GM18861 (cell line): ENCODE measurements around the gene ANKDD1B.
A peak's percentile ranks its signal among the peaks of the same experiment; 100 is the strongest.
"Not testable (repeated sequence)": the region's sequence is repeated elsewhere in the genome, so short reads cannot be mapped to it uniquely, and the experiment has no call there.

Experiments used
- ATAC-seq: cut with Tn5 transposase; IDR thresholded peaks from one replicate; pipeline ENCODE4 v1.9.1; 2021; ENCODE audit not compliant: unreplicated experiment

Gene ANKDD1B

DNA sequence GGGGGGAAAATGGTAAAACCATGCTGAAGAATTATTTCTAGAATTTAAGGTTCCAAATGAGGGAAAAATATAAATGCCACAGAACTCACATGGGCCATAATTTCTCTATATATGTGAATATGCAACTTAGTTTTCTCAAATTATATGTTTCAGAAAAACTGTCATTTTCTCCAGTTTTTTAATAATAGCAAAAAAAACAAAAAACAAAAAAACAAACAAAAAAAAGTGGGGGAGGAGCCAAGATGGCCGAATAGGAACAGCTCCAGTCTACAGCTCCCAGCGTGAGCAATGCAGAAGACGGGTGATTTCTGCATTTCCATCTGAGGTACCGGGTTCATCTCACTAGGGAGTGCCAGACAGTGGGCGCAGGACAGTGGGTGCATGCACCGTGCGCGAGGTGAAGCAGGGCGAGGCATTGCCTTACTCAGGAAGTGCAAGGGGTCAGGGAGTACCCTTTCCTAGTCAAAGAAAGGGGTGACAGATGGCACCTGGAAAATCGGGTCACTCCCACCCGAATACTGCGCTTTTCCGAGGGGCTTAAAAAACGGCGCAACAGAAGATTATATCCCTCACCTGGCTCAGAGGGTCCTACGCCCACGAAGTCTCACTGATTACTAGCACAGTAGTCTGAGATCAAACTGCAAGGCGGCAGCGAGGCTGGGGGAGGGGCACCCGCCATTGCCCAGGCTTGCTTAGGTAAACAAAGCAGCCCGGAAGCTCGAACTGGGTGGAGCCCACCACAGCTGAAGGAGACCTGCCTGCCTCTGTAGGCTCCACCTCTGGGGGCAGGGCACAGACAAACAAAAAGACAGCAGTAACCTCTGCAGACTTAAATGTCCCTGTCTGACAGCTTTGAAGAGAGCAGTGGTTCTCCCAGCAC is 84.5 kb downstream of the ANKDD1B start:
- not testable (repeated sequence) for ATAC-seq

DNA sequence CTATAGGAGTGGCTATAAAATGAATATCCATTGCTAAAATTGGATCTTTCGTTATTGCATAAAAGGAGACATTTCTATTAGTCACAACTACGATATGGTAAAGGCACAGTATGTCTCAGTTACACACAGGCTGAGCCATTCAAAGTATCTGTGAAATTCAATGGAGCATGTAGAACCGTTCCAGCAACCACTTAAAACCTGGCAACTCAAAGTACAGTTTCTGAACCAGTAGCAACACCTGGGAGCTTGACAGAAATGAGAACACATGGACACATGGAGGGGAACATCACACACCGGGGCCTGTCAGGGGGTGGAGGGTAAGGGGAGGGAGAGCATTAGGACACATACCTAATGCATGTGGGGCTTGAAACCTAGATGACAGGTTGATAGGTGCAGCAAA is 90.6 kb downstream of the ANKDD1B start:
- ATAC-seq = no peak

DNA sequence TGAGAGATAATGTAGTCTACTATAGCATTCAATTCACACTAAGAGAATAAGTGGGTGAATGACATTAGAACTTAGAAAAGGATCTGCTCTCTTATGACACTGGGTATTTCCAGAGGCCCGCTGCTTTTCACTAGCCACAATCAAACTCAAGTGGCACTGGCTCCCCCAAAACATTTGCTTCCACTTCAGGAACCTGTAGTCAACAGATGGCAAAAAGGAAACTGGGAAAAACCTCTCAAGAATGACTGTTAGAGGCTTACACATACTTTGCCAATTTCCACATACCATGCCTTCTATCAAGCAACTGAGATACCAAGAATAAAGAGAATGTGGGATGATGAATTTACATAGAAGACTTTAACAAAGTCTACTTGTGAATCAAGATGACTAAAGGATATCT is 94.8 kb downstream of the ANKDD1B start:
- no peak for ATAC-seq

DNA sequence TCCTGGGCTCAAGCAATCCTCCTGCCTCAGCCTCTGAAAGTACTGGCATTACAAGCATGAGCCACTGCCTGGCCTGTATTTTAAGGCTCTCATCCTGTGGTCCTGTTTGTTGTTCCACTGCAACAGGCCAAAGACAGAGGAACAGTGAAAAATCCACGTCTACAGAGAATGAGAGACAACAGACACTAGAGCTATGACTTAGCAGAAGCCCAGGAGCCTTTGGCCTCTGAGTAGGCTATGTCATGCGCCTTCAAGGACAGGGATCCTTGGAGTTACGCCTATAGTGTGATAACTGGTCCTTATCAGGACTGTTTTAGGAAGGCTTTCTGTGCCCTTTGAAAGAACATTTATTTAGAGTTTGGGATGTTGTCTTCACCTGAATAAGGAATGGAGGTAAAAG is 95.5 kb downstream of the ANKDD1B start:
- no peak for ATAC-seq

DNA sequence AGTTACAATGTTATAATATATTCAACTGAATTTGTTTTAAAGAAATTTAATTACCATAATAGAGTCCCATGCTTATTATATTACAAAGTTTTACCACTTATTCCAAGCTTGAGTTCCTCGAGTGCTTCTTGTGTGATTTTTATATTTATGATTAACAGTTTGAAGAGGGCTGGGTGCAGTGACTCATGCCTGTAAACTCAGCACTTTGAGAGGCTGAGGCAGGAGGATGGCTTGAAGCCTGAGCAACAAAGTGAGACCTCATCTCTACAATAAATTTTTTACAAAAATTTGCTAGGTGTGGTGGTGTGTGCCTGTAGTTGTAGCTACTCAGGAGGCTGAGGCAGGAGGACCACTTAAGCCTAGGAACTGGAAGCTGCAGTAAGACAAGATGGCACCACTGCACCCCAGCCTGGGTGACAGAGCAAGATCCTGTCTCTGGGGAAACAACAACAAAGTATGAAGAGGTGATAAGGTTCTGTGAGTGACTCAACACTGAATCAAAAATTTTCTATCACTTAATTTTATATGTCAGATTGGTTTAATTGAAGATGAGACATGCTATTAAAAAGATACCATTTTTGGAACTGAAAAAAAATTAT is 96.8 kb downstream of the ANKDD1B start:
- ATAC-seq = no peak

DNA sequence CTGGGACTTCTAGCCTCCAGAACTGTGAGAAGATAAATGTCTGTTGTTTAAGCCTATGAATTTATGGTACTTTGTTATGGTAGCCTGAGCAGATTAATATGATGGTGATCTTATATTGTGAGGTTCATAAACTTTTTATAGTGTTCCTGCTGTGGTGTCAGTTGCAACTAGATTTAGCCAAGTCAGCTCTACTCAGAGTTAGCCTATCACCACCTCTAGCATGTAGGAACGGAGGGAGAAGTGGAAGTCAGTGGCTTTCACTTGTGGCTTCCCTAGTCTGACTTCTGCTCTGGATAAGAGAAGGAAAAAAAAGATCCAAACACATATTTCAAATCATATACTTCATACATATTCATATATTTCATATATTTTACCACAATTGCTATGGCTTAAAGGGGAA is 99.4 kb downstream of the ANKDD1B start:
- no peak for ATAC-seq

DNA sequence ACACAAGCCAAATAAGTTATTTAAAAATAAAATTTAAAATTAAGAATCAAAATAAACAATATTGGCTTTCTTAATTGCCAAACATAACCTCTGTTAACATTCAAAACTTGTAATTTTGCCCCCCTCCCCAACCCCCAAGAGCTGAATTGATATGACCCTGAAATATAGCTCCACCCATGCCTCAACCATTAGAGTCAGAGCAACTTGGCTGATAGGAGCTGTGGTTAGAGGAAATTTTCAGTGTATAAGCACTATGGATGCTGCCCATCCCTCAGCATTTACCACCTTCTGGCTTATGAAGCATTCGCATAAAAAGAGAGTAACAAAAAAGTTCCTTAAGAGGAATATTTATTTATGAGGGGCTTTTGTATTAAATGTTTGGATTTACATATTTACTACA is 99.9 kb downstream of the ANKDD1B start:
- ATAC-seq = no peak

DNA sequence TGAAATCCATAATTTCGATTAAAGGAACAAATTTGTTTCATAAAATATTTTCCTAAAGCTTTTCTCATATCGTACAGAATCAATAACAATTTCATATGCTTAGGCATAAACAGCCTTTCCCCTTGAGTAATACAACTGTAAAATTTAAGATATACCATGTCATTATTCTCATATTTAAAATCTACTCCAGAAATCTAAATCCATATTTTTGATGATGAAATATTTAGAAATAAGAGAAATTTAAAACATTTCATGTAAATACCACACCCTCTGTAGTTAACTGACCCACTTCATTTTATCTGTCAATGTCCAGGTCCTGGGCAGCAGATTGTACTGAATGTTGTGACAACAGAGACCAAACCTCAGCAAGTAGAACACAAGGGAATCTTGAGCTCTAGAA is 100.8 kb downstream of the ANKDD1B start:
- ATAC-seq = no peak

DNA sequence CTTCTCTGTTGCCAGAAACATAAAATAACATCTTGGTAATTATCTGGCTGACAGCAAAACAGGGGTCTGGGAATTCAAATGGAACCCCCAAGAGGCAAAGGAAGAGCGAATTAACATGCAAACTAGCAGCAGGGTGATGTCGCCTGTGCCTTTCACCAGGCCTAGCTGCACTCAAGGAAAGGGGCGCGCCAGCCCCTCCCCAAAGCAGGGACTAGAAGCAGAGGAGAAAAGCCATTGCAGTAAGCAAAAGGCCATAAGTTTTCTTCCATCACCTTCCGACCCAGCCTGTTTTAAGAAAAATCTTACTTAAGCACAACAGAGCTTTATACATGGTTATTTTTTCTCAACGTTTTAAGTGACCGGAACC is 105.4 kb downstream of the ANKDD1B start:
- peak; percentile 13 for ATAC-seq

DNA sequence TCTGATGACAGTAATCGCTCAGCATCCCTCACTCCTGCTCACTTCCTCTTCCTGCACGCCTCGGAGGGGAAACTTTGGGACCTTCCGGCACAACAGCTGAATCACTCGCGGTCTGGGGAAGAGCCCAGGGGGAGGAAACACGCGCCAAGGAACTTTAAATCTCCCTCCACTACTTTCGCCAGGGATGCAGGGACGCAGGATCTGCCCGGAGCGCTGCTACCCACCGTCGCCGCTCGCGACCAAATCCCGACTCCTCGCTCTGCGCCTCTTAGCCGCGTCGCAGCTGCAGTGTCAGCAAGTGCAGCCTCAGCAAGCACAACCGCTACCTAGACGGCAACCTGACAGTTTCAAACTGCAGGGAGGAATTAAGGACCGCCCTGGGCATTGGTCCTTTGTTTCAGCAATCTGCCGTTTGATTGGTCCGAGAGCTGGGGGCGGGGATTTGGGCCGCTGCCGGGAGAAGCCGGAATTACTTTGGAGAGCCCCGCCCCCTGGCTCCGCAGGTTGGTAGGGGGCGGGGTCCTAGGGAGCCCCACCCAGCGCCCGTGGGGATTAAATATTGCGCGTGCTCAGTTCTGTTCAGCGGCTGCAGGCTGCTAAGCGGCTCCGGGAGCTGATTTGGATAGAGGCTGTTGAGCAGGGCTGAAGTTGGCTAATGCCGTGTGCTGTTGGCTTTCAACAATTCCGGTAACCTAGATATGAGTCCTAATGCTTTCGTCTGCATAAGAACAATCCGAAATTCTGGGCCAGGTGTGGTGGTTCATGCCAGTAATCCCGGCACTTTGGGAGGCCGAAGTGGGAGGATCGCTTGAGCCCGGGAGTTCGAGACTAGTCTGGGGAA is 106.0 kb downstream of the ANKDD1B start, which contains the start of gene POC5:
POC5 (minus strand) TSS at position 356 of the 841 bp plus-strand sequence. CDS start 4,500 bp downstream, outside the sequence.
- ATAC-seq = peak; percentile 88

DNA sequence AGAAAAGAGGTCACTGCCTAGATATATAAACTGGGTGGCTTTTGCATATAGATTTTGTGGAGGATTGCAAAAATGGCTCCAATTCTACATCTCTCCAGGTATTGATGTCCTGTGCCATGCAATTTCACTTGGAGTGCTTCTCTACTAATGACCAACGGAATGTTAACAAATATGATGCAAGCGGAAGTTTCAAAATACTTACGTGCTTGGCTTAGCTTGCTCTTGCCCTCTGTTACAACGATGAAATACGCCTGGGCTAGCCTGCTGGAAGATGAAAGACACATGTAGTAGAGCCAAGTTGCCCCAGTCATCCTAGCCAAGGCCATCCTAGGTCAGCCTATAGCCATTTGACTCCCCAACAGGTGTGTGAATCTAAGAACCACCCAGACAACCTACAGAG is 109.6 kb downstream of the ANKDD1B start:
- ATAC-seq = no peak
